Mesenchymal stem cell (in vitro differentiated cells and primary cell): Measurements from ENCODE around the gene KLHL29.

Experiments used
- DNase-seq: peaks from one replicate; pipeline ENCODE4 v3.0.0-alpha.2; 2013
- H2AFZ ChIP-seq: one replicate; pipeline ENCODE4 v1.6.1; 2013; ENCODE audit warnings: low read depth, mild to moderate bottlenecking, control low read depth, inconsistent platforms, low read length, moderate library complexity
- H2AK5ac ChIP-seq: 2 replicates; pipeline ENCODE4 v1.6.1; 2013; ENCODE audit warnings: low read length, moderate library complexity, mild to moderate bottlenecking, inconsistent platforms; ENCODE audit not compliant: severe bottlenecking
- H2BK120ac ChIP-seq: one replicate; pipeline ENCODE4 v1.6.1; 2013; ENCODE audit warnings: low read depth, mild to moderate bottlenecking, inconsistent platforms, low read length, moderate library complexity
- H2BK12ac ChIP-seq, 2 experiments: one replicate each; pipeline ENCODE4 v1.6.1; 2013; ENCODE audit warnings: inconsistent platforms in 2 of 2, low read length in 2 of 2, mild to moderate bottlenecking in 2 of 2, moderate library complexity in 2 of 2, control low read depth in 1 of 2
- H2BK15ac ChIP-seq: one replicate; pipeline ENCODE4 v1.6.1; 2013; ENCODE audit warnings: mild to moderate bottlenecking, low read depth, inconsistent platforms; ENCODE audit not compliant: poor library complexity, severe bottlenecking
- H2BK5ac ChIP-seq: 2 replicates; pipeline ENCODE4 v1.6.1; 2013; ENCODE audit warnings: low read depth, mild to moderate bottlenecking, low read length, control low read depth, inconsistent platforms; ENCODE audit not compliant: poor library complexity, severe bottlenecking
- H3K14ac ChIP-seq, 2 experiments: one replicate each; pipeline ENCODE4 v1.6.1; 2013; ENCODE audit warnings: inconsistent platforms in 2 of 2, low read length in 2 of 2, control low read depth in 1 of 2, mild to moderate bottlenecking in 1 of 2, moderate library complexity in 1 of 2
- H3K18ac ChIP-seq, 2 experiments: one replicate each; pipeline ENCODE4 v1.6.1; 2013; ENCODE audit warnings: inconsistent platforms in 2 of 2, low read length in 2 of 2, control low read depth in 1 of 2, low read depth in 1 of 2, mild to moderate bottlenecking in 1 of 2
- H3K23ac ChIP-seq, 2 experiments: one replicate each; pipeline ENCODE4 v1.6.1; 2013; ENCODE audit warnings: inconsistent platforms in 2 of 2, low read length in 2 of 2, mild to moderate bottlenecking in 2 of 2, moderate library complexity in 2 of 2, control low read depth in 1 of 2
- H3K27ac ChIP-seq: 2 replicates; pipeline ENCODE4 v1.5.1; 2013; ENCODE audit warnings: mild to moderate bottlenecking, moderate library complexity, low read length, control low read depth, inconsistent platforms; ENCODE audit not compliant: poor library complexity, severe bottlenecking
- H3K27me3 ChIP-seq, 2 experiments: 2 replicates each; pipeline versions ENCODE4 v1.6.1 to v1.7.0; 2013; ENCODE audit warnings: low read length in 2 of 2, mild to moderate bottlenecking in 2 of 2, moderate library complexity in 2 of 2, control low read depth in 1 of 2, inconsistent platforms in 1 of 2; ENCODE audit not compliant: control insufficient read depth in 1 of 2, insufficient read depth in 1 of 2
- H3K36me3 ChIP-seq, 2 experiments: 2 replicates each; pipeline versions ENCODE4 v1.6.1 to v1.7.0; 2013; ENCODE audit warnings: low read length in 2 of 2, control low read depth in 1 of 2, inconsistent platforms in 1 of 2, low read depth in 1 of 2, mild to moderate bottlenecking in 1 of 2; ENCODE audit not compliant: insufficient read depth in 2 of 2, control insufficient read depth in 1 of 2
- H3K4ac ChIP-seq, 2 experiments: one replicate each; pipeline ENCODE4 v1.6.1; 2013; ENCODE audit warnings: inconsistent platforms in 2 of 2, low read length in 2 of 2, mild to moderate bottlenecking in 2 of 2, moderate library complexity in 2 of 2, control low read depth in 1 of 2, low read depth in 1 of 2
- H3K4me1 ChIP-seq: 2 replicates; pipeline ENCODE4 v1.6.1; 2013; ENCODE audit warnings: low read depth, low read length, control low read depth; ENCODE audit not compliant: control insufficient read depth, insufficient read depth
- H3K4me2 ChIP-seq: 2 replicates; pipeline ENCODE4 v1.6.1; 2013; ENCODE audit warnings: low read length, mild to moderate bottlenecking, inconsistent platforms; ENCODE audit not compliant: poor library complexity, severe bottlenecking
- H3K4me3 ChIP-seq, 2 experiments: 2 replicates each; pipeline versions ENCODE4 v1.5.1 to v1.7.0; 2013; ENCODE audit warnings: low read length in 2 of 2, mild to moderate bottlenecking in 2 of 2, control low read depth in 1 of 2, low read depth in 1 of 2; ENCODE audit not compliant: insufficient read depth in 1 of 2
- H3K79me1 ChIP-seq: replicated peaks from 2 replicates; pipeline ENCODE4 v1.6.1; 2013; ENCODE audit warnings: mild to moderate bottlenecking, control low read depth, low read length, inconsistent platforms; ENCODE audit not compliant: poor library complexity, severe bottlenecking
- H3K9ac ChIP-seq: 2 replicates; pipeline ENCODE4 v1.7.0; 2013; ENCODE audit warnings: mild to moderate bottlenecking, low read length, moderate library complexity
- H3K9me3 ChIP-seq: 2 replicates; pipeline ENCODE4 v1.7.0; 2013; ENCODE audit warnings: mild to moderate bottlenecking, low read length; ENCODE audit not compliant: control insufficient read depth
- H4K8ac ChIP-seq: one replicate; pipeline ENCODE4 v1.6.1; 2013; ENCODE audit warnings: inconsistent platforms, mild to moderate bottlenecking, low read length, moderate library complexity
- H4K91ac ChIP-seq: one replicate; pipeline ENCODE4 v1.6.1; 2013; ENCODE audit warnings: mild to moderate bottlenecking, low read length, inconsistent platforms
- WGBS: methylation state at CpG from one replicate; pipeline ENCODE4 v1.1.7; 2013; ENCODE audit warnings: mixed read lengths; 5-methylcytosine and 5-hydroxymethylcytosine counted together

Gene KLHL29

DNA sequence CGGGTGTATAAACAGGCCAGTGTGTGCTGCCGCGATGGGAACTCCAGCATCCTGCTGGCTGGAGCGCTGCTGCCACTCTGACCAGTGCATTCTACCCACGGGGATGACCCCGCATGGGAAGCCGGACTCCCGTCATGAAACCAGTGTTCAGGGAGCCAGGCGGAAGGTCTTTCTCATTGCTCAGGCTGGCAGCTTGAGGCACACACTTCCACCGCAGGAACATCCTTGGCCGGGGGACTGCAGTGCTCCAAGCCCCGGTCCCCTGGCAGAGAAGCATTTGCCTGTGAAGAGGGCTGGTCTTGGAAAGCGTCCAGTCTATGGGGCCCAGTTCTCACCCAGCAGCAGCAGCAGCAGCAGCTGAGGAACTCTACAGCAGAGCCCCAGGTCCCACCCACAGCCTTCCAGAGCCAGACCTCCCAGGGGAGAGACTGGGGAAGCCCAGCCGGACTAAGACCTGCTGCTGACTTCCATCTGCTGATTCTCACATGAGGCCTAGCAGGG is 235.9 kb downstream of the KLHL29 start:
- H2AK5ac ChIP-seq: no peak overlapping the region
- no peaks in the 10 kb centered on the region for H3K27me3 ChIP-seq
- H3K4me1 ChIP-seq: peaks cover 20% of the 10 kb centered on the region
- WGBS: 79% methylated on average over 14 of the region's 14 CpGs
- peaks cover 0 to 3% of the 10 kb centered on the region in 2 experiments for H3K36me3 ChIP-seq
- peak; percentile 63 for DNase-seq
- peaks cover 5% of the 10 kb centered on the region for H3K79me1 ChIP-seq
- H2BK120ac ChIP-seq: no peak overlapping the region
- H3K4me3 ChIP-seq: no peak overlapping the region
- H3K27ac ChIP-seq: no peak overlapping the region
- H3K14ac ChIP-seq: peak overlapping the region in 1 of 2 experiments; percentile 5
- no peak overlapping the region for H3K9ac ChIP-seq
- H4K91ac ChIP-seq: no peak overlapping the region
- H3K4ac ChIP-seq: no peak overlapping the region
- no peaks in the 10 kb centered on the region for H3K9me3 ChIP-seq
- peak overlapping the region in 1 of 2 experiments; percentile 61 for H3K18ac ChIP-seq
- H2AFZ ChIP-seq: no peak overlapping the region
- no peak overlapping the region for H2BK15ac ChIP-seq
- H3K23ac ChIP-seq: no peak overlapping the region
- H3K4me2 ChIP-seq: no peak overlapping the region
- H4K8ac ChIP-seq: no peak overlapping the region
- no peak overlapping the region for H2BK5ac ChIP-seq
- H2BK12ac ChIP-seq: no peak overlapping the region

DNA sequence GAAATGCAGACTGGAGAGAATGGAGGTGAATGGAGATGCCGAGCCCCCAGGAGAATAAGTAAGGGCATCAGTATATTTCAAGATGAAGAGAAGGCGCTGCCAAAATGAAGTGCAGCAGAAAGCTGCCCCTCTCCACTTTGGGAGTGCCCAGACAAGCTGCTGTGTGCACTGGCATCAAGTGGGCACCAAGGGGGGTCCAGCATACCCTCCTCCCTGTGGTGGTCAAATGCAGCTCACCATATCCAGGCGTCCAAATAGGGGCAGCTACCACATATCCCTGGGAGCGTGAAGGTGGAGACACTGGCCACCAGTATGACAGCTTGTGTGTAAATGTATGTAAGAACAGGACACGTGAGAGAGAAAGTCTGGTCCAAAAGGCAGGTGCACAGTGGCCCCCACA is 236.6 kb downstream of the KLHL29 start:
- Histone ChIP-seq H4K91ac (no peak overlapping the region), H3K79me1 (peaks cover 5% of the 10 kb centered on the region), H3K4me3 (no peak overlapping the region), H3K4ac (no peak overlapping the region), H3K9me3 (no peaks in the 10 kb centered on the region), H2AK5ac (no peak overlapping the region), H2BK15ac (no peak overlapping the region), H3K4me2 (no peak overlapping the region), H3K36me3 (peaks cover 0 to 4% of the 10 kb centered on the region in 2 experiments), H2AFZ (no peak overlapping the region), H3K27me3 (no peaks in the 10 kb centered on the region), H3K27ac (no peak overlapping the region), H4K8ac (no peak overlapping the region), H3K23ac (no peak overlapping the region), H3K18ac (peak overlapping the region in 1 of 2 experiments; percentile 61), H3K9ac (no peak overlapping the region), H2BK12ac (no peak overlapping the region), H3K14ac (no peak overlapping the region), H2BK120ac (no peak overlapping the region), H2BK5ac (no peak overlapping the region), H3K4me1 (peaks cover 20% of the 10 kb centered on the region)
- DNase-seq: no peak
- 94% methylated on average over 5 of the region's 5 CpGs for WGBS

DNA sequence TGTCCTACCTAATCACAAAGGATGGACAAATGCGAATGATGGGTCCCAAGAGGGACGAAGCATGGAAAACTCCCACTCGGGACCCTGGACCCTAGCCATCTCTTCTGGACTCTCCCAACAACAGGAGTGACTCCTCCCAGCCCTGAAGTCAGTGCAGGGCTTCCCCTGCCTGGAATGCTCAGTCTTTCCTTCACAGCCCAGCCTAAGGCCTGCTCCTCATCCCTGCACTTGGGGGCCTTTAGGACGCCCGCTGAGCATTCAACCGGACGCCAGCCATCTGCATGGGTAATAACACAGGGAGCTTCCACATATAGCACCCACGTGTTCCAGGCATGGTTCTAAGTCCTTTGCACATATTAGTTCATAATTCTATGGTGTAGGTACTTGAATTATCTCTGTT is 237.5 kb downstream of the KLHL29 start:
- no peaks in the 10 kb centered on the region for H3K9me3 ChIP-seq
- H2BK12ac ChIP-seq: no peak overlapping the region
- no peak overlapping the region for H2BK15ac ChIP-seq
- H3K4ac ChIP-seq: no peak overlapping the region
- H4K91ac ChIP-seq: no peak overlapping the region
- no peak overlapping the region for H2BK5ac ChIP-seq
- H3K9ac ChIP-seq: no peak overlapping the region
- H3K18ac ChIP-seq: no peak overlapping the region
- WGBS: 98% methylated on average over 7 of the region's 8 CpGs
- H3K4me2 ChIP-seq: no peak overlapping the region
- no peaks in the 10 kb centered on the region for H3K27me3 ChIP-seq
- H3K27ac ChIP-seq: no peak overlapping the region
- H2BK120ac ChIP-seq: no peak overlapping the region
- no peak for DNase-seq
- peaks cover 15% of the 10 kb centered on the region for H3K4me1 ChIP-seq
- no peak overlapping the region for H2AFZ ChIP-seq
- peaks cover 5% of the 10 kb centered on the region for H3K79me1 ChIP-seq
- peaks cover 0 to 7% of the 10 kb centered on the region in 2 experiments for H3K36me3 ChIP-seq
- H4K8ac ChIP-seq: no peak overlapping the region
- H3K23ac ChIP-seq: no peak overlapping the region
- H2AK5ac ChIP-seq: no peak overlapping the region
- H3K14ac ChIP-seq: no peak overlapping the region
- no peak overlapping the region for H3K4me3 ChIP-seq

DNA sequence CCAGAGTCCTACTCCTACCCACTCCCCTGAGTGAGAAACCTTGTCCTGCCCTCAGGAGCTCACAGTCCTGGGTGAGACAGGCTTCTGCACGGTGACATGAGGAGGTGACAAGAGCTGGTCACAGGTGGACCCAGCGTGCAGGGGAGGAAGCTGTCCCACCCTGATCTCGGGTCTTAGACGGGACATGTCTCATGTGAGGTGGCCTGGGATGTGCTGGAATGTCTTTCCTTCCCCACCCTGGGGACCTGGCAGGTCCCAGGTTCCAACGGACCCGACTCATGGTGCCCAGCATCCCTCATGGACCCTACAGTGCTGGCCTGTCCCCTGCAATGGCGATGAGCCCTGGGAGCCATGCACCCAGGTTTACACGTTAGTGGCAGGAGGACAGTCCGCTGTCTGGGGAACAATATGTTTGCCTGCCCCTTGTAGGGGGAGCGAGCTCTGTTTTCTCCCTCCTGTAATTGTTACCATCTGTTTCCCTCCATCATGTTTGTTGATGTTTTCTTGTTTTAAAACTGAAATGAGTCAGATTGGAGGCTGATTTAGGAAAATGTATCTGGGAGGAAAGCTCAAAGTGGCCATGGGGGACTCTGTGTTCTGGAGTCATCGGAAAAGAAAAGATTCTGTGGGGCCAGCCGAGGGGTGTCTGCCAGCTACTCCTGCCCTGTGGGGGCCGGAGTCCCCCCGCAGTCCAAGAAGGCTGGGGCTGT is 238.1 kb downstream of the KLHL29 start:
- Histone ChIP-seq H4K91ac (no peak overlapping the region), H2BK5ac (no peak overlapping the region), H2BK15ac (peak overlapping the region; percentile 41), H3K4me1 (peaks cover 15% of the 10 kb centered on the region), H2AFZ (no peak overlapping the region), H3K79me1 (peaks cover 5% of the 10 kb centered on the region), H3K27me3 (no peaks in the 10 kb centered on the region), H3K14ac (no peak overlapping the region), H3K4ac (no peak overlapping the region), H3K36me3 (peaks cover 0 to 7% of the 10 kb centered on the region in 2 experiments), H3K9ac (no peak overlapping the region), H3K27ac (no peak overlapping the region), H3K4me2 (no peak overlapping the region), H2AK5ac (no peak overlapping the region), H3K9me3 (no peaks in the 10 kb centered on the region), H3K4me3 (no peak overlapping the region), H4K8ac (no peak overlapping the region), H3K23ac (no peak overlapping the region), H3K18ac (peak overlapping the region in 1 of 2 experiments; percentile 28), H2BK12ac (no peak overlapping the region), H2BK120ac (no peak overlapping the region)
- WGBS: 90% methylated on average over 13 of the region's 14 CpGs
- no peak for DNase-seq
